Hematopoietic multipotent progenitor cell treated with erythropoietin and hydrocortisone succinate and interleukin-3 and kit ligand, for 4 days (in vitro differentiated cells): ENCODE measurements around the gene TMED10.
A peak's percentile ranks its signal among the peaks of the same experiment; 100 is the strongest.

Experiments used
- DNase-seq: peaks from one replicate; pipeline ENCODE4 v3.0.0-alpha.2; 2015

TMED10 gene

GRCh38 chr14:75176142-75176820 is at the start of gene TMED10:
Gene TMED10, minus strand, starts transcription at chr14:75176612. Its CDS starts 33 bp downstream, at chr14:75176579.
- DNase-seq, result peak; percentile 96

GRCh38 chr14:75224561-75224960 is 48.1 kb upstream of the TMED10 start:
- no peak for DNase-seq

DNA sequence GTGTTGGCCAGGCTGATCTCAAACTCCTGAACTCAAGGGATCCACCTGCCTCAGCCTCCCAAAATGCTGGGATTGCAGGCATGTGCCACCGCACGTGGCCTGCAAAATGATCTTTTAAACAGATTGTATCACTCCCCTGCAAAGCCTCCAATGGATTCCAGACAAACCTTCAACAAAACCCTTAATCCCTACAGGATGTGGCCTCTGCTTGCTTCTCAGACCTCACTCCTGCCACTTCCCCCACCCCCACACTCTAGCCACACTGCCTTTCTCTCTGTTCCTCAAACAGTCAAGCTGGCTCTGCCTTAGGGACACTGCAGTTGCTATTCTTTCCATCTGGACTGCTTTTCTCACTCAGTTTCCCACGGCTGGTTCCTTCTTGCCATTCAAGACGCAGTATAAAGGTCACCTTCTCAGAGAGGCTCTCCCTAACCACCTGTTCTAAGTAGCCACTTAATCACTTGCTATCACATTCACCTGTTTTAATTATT is 47.3 kb upstream of the TMED10 start:
- peak; percentile 63 for DNase-seq

GRCh38 chr14:75222208-75222701 is 45.8 kb upstream of the TMED10 start:
- DNase-seq, result no peak

DNA sequence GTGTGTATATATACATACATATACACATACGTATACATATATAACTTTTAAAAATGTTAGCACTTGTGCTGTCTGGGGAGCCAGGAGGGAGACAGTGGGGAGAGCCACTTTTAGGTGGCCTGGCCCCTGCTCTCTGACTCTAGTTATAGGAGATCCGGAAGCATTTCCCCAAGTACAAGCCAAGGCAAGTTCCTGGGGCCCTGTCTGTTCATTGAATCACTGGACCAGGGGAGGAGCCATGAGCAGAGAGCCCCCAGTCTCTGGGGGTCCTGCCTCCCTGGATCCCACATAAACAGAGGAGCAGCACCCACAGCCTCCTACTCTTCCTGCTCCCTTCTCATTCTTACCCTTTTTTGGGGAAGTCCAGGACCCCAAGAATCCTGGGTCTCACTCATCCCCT is 45.4 kb upstream of the TMED10 start:
- no peak for DNase-seq

DNA sequence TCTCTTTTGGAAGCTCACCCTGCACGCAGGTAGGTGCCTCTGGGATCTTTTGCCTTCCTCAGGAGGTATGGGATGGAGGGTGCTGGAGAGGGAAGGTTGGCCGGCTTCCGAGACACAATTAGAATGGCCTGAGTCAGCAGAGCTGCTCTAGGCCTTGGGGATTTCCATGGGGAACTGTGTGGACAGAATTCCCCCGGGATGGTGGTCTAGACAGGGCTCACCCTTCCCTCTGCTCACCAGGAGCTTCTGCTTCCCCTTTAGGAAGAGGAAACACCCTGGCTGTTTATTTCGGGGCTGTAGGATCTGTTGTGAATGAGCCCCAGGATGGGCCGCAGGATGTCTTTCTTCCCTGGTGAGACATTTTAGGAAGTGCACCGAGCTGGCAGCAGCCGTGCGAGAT is 43.7 kb upstream of the TMED10 start:
- no peak for DNase-seq

DNA sequence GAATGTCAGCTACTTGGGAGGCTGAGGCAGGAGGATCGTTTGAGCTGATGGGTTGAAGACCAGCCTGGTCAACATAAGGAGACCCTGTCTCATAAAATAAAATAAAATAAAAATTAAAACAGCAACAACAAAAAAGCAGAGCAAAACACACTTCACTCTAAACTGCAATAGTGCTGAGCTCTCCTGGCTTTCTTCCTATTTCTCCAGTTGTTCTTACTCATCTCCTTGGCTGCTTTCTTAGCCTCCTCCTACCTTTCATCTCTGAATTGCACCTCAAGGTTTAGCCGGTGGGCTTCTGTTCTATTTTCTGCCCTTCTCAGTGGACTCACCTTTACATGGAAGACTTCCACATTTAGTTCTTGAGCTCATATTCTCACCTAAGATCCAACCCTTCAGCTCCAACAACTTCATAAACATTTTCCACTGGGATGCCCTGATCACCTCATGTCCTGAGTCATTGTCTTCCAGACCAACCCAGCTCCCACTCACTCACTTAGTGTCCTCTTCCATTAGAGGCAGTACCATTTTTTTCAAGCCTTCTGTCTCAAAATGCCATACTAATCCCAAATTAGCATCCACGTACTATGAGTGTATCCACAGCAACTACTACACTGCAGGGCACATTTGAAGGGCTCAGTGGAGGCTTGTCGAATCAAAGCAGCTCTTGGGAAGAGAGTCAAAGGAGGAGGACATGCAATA is 41.2 kb upstream of the TMED10 start:
- no peak for DNase-seq

- no peak for DNase-seq
Observed at GRCh38 chr14:75216427-75217006, 40.1 kb upstream of the TMED10 start.

GRCh38 chr14:75215520-75215919 is 39.1 kb upstream of the TMED10 start:
- DNase-seq, result no peak

GRCh38 chr14:75214558-75214957 is 38.1 kb upstream of the TMED10 start:
- peak; percentile 35 for DNase-seq

GRCh38 chr14:75213172-75213571 is 36.8 kb upstream of the TMED10 start:
- DNase-seq, result no peak

DNA sequence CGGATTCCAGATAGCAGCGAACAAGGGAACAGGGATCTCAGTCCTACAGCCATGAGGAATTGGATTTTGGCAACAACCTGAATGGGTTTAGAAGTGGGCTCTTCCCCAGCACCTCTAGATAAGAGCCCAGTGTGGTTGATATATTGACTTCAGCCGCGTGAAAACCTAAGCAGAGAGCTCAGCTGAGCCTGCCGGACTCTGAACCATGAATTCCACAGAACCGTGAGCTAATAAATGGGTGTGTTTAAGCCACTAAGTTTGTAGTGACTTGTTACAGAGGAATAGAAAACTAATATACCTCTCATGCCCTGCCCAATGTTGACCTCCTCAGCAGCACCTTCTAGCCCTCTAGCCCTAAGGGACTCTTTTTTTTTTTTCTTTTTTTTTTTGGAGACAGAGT is 32.4 kb upstream of the TMED10 start:
- no peak for DNase-seq

- DNase-seq, result no peak
Observed at GRCh38 chr14:75206190-75206589, 29.8 kb upstream of the TMED10 start.

- no peak for DNase-seq
Observed at GRCh38 chr14:75205591-75205990, 29.2 kb upstream of the TMED10 start.

DNA sequence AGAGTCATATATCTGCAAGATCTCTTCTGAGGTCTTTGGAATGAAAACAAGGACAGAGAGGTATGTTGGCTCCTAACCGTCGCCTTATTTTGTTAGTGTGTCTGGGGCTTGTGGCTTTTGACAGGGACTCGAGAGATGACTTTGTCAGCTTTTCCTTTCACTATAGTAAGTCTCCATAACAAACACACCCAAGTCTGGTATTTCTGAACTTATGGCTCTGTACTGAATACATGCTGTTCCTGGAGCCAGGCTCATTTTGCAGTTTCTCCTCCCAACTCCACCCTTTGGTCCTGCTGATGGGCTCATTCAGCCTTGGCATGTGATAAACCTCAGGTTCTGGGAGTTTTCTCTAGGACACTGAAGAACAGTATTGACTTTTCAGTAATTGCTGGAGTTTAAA is 27.7 kb upstream of the TMED10 start:
- DNase-seq, result no peak

- DNase-seq, result no peak
Observed at GRCh38 chr14:75202657-75203056, 26.2 kb upstream of the TMED10 start.

DNA sequence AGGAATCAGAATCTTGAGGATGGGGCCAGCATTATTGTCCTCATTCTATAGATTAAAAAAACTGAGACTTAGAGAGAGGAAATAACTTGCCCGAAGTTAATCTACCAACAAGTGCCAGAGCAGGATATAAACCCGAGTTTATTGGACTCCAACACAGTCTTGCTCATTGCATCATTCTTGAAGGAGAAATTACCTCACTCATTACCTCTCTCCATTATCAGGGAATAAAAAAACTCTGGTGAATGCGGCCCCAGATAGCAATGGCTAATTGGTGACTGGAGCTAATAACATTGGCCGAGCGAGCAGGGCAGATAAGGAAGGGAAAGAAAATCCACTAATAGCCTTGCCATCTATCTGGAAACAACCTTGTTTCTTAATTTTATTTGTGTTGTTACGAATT is 24.7 kb upstream of the TMED10 start:
- DNase-seq, result no peak

DNA sequence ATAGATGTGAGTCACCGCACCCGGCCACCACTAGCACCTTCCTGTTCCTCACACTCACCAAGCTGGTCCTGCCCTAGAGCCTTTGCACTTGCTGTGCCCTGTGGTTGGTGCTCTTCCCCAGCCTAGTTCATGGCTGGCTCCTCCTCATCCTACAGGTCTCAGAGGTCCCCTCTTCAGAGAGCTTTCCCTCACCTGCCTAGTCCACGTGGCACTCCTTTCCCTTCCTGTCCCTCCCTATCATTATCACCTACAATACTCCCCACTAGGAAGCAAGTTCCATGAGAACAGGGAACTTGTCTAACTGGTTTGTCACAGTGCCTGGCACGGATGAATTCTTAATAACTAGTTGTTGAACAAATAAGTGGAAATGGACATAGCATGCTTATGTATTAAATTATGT is 24.0 kb upstream of the TMED10 start:
- no peak for DNase-seq

GRCh38 chr14:75198291-75198933 is 22.0 kb upstream of the TMED10 start:
- no peak for DNase-seq

GRCh38 chr14:75197338-75197737 is 20.9 kb upstream of the TMED10 start:
- peak; percentile 37 for DNase-seq

DNA sequence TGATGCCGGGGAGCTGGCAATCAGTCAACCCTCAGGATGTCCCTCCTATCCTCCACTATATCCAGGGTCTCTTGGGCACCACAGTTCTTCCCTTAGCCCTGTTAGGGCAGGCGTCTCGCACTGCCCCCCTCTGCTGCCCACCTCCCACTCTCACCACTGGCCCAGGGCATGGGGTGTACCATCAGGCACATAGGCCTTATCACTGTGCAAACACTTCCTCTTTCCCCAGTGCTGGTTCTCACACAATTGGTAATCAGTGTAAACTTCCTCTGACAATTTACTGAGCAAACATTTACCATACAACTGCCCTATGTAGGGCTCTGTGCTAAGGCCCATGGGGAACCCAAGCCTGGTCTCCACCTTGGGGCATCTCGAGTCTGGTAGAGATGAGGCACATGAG is 20.1 kb upstream of the TMED10 start:
- peak; percentile 90 for DNase-seq

- no peak for DNase-seq
Observed at GRCh38 chr14:75196064-75196463, 19.7 kb upstream of the TMED10 start.

- no peak for DNase-seq
Observed at GRCh38 chr14:75191100-75191499, 14.7 kb upstream of the TMED10 start.
